Hepatocyte (in vitro differentiated cells): Measurements from ENCODE around the gene SERINC1.

Experiments used
- EZH2 ChIP-seq: fragments of 200-600 bp; sonication (generic); IDR thresholded peaks from 2 replicates; pipeline ENCODE4 v1.6.1; 2016; ENCODE audit warnings: antibody characterized with exemption, mild to moderate bottlenecking, borderline replicate concordance
- TF ChIP-seq, protein P1 (sequence below): fragments of 200-600 bp; sonication (generic); IDR thresholded peaks from 2 replicates; pipeline ENCODE4 v1.5.1; 2016; ENCODE audit warnings: antibody characterized with exemption, mild to moderate bottlenecking; ENCODE audit not compliant: poor library complexity

DNA sequence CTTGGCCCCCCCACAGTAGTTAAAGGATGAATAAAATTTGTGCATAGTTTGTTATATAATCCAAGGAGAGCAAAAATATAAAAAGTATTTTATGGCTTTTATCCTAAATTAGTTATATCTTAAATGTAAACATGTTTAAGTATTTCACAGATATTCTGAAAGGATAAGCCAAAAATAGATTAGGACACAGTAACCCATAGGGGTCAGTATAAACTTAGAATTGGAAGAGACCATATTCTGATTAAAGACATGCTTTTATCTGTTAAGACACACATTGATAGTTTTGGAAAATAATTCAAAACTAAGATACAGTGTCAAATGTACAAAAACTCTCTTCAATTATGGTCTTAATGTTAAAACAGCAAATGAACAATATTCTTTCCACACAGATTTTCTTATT, 4.5 kb upstream of the SERINC1 start:
- TF ChIP-seq EZH2 = no peak
- TF ChIP-seq, protein P1, sequence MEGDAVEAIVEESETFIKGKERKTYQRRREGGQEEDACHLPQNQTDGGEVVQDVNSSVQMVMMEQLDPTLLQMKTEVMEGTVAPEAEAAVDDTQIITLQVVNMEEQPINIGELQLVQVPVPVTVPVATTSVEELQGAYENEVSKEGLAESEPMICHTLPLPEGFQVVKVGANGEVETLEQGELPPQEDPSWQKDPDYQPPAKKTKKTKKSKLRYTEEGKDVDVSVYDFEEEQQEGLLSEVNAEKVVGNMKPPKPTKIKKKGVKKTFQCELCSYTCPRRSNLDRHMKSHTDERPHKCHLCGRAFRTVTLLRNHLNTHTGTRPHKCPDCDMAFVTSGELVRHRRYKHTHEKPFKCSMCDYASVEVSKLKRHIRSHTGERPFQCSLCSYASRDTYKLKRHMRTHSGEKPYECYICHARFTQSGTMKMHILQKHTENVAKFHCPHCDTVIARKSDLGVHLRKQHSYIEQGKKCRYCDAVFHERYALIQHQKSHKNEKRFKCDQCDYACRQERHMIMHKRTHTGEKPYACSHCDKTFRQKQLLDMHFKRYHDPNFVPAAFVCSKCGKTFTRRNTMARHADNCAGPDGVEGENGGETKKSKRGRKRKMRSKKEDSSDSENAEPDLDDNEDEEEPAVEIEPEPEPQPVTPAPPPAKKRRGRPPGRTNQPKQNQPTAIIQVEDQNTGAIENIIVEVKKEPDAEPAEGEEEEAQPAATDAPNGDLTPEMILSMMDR = peak; percentile 69
